ENCODE data around the gene SPATA2L. TPM values are rescaled to one million over a fixed set of nuclear protein-coding genes. Genes with fewer than 3 reads are reported as not detected.
A peak's percentile ranks its signal among the peaks of the same experiment; 100 is the strongest.
"Not testable (repeated sequence)": the region's sequence is repeated elsewhere in the genome, so short reads cannot be mapped to it uniquely, and the experiment has no call there.

Gene SPATA2L
- total and polyA plus RNA-seq, 8 donors = 2.4 to 13.8 (median 4.7) TPM

DNA sequence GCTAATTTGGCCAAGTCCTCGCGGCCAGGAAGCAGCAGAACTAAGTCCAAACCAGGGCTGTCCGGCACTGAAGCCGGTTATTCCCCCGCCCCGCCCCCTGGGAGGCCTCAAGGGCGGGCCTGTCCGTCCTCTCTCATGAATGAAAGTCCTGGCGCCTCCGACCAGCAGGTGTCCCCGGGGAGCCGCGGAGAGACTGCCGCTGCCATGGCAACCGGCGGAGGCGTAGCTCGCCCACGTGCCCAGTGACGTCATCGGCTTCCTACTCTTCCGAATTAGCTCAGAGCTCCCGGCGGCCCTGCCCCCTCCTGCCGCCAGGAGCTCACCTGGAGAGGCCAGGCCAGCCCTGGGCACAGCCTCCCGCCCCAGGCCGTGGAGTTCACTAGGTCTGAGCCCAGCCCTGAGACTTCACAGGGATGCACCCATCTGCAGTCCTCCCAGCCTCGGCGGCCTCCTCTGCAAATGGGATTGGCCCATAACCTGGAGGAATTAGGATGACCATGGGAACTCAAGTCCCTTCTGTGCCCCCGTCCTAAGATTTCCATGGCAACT is 1.3 kb downstream of the SPATA2L start:
- peaks cover 6 to 35% of the 10 kb centered on the region in 2 donors for H3K4me1 ChIP-seq
- peaks cover 0 to 32% of the 10 kb centered on the region in 2 donors for H3K36me3 ChIP-seq
- intact Hi-C loops (cut with DNase I) = no loop called here
- H3K4me3 ChIP-seq = peak overlapping the region; percentile 66 to 68
- ATAC-seq (peak; percentile 73), DNase-seq (peak; percentile 95 to 100 (median 100))
- H3K27me3 ChIP-seq = no peaks in the 10 kb centered on the region
- TF ChIP-seq, protein P1, sequence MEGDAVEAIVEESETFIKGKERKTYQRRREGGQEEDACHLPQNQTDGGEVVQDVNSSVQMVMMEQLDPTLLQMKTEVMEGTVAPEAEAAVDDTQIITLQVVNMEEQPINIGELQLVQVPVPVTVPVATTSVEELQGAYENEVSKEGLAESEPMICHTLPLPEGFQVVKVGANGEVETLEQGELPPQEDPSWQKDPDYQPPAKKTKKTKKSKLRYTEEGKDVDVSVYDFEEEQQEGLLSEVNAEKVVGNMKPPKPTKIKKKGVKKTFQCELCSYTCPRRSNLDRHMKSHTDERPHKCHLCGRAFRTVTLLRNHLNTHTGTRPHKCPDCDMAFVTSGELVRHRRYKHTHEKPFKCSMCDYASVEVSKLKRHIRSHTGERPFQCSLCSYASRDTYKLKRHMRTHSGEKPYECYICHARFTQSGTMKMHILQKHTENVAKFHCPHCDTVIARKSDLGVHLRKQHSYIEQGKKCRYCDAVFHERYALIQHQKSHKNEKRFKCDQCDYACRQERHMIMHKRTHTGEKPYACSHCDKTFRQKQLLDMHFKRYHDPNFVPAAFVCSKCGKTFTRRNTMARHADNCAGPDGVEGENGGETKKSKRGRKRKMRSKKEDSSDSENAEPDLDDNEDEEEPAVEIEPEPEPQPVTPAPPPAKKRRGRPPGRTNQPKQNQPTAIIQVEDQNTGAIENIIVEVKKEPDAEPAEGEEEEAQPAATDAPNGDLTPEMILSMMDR (IDR thresholded peaks at IDR 0.05) = peak; percentile 68 to 95
- H3K9me3 ChIP-seq = no peaks in the 10 kb centered on the region
- peak overlapping the region; percentile 82 to 88 for H3K27ac ChIP-seq

DNA sequence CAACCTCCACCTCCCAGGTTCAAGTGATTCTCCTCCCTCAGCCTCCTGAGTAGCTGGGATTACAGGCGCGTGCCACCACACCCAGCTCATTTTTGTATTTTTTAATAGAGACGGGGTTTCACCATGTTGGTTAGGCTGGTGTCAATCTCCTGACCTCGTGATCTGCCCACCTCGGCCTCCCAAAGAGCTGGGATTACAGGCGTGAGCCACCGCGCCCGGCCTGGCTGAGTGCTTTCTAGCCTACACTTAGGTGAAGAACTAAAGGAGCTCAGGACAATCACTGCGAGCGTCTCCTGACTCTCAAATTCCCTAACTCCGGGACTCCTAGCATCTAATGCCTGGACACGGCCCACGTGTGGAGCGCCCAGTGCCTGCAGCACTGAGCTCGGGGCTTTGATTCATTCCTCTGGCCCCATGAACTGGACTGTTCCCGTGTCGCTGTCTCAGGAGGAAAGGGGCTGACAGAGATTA is 1.8 kb downstream of the SPATA2L start:
- ATAC-seq; intact Hi-C loops (cut with DNase I); H3K27me3 ChIP-seq; DNase-seq; H3K9me3 ChIP-seq: not testable (repeated sequence)
- Histone ChIP-seq H3K36me3 (peaks cover 0 to 37% of the 10 kb centered on the region in 2 donors), H3K4me3 (peak overlapping the region in 1 of 2 donors; percentile 68), H3K27ac (peak overlapping the region in 1 of 2 donors; percentile 88), H3K4me1 (peaks cover 6 to 35% of the 10 kb centered on the region in 2 donors)

- H3K4me3 ChIP-seq; intact Hi-C loops (cut with DNase I); ATAC-seq; H3K27me3 ChIP-seq; H3K9me3 ChIP-seq; H3K27ac ChIP-seq: not testable (repeated sequence)
- Histone ChIP-seq H3K4me1 (peaks cover 6 to 35% of the 10 kb centered on the region in 2 donors), H3K36me3 (peaks cover 0 to 47% of the 10 kb centered on the region in 2 donors)
- DNase-seq = peak in 1 of 4 donors; percentile 5
Observed at GRCh38 chr16:89698717-89699116, 2.8 kb downstream of the SPATA2L start.

GRCh38 chr16:89697616-89698331 is 3.7 kb downstream of the SPATA2L start:
- ATAC-seq (no peak), DNase-seq (peak in 1 of 4 donors; percentile 73)
- H3K9me3 ChIP-seq = no peaks in the 10 kb centered on the region
- H3K4me3 ChIP-seq = no peak overlapping the region
- TF ChIP-seq, protein P1 (IDR thresholded peaks at IDR 0.05) = no peak
- intact Hi-C loops (cut with DNase I) = no loop called here
- H3K27me3 ChIP-seq = no peaks in the 10 kb centered on the region
- H3K36me3 ChIP-seq = peaks cover 0 to 56% of the 10 kb centered on the region in 2 donors
- no peak overlapping the region for H3K27ac ChIP-seq
- peaks cover 6 to 35% of the 10 kb centered on the region in 2 donors for H3K4me1 ChIP-seq

DNA sequence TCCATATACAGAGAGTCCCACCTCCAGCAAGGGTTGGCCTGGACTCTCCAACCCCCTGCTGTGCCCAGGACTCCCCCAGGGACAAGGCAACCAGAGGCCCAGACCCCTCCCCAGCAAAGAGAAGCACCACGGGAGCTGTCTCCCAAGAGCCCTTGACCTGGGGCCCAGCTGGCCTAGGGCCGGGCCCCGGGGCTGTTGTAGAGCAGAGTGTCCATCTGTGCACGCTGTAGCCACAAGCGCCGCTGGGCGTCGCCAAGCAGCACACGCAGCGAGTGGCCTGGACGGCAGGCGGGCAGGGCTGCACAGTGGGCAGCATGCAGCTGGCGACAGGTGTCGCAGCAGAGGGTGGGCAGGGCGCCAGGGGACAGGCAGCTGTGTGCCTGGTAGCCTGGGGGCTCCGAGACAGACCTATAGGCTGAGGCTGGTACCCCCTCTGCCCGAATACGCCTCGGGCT is 4.3 kb downstream of the SPATA2L start:
- H3K27ac ChIP-seq = no peak overlapping the region
- intact Hi-C loops (cut with DNase I) = no loop called here

More for the DNA sequence above, 4.3 kb downstream of the SPATA2L start:
- DNase-seq = peak in 1 of 4 donors; percentile 79
- Histone ChIP-seq H3K4me1 (peaks cover 6 to 31% of the 10 kb centered on the region in 2 donors), H3K36me3 (peaks cover 0 to 62% of the 10 kb centered on the region in 2 donors), H3K4me3 (no peak overlapping the region), H3K27me3 (no peaks in the 10 kb centered on the region), H3K9me3 (no peaks in the 10 kb centered on the region)
- ATAC-seq = no peak
- TF ChIP-seq, protein P1 (IDR thresholded peaks at IDR 0.05) = no peak
